OCI-LY7 (cell line): ENCODE measurements around the gene KRTAP11-1. TPM values are rescaled to one million over a fixed set of nuclear protein-coding genes. Genes with fewer than 3 reads are reported as not detected.

Source experiments
- BruUV-seq: library from RNA; stranded (reverse); fragments of 400-500 nt; replicated peaks from 2 replicates; lab custom pipeline; 2021; lab: Mats Ljungman, UMichigan
- CTCF ChIA-PET: fragments of 300-600 bp; sonication (Branson Sonifier 250); formaldehyde crosslinking; loops from one replicate; lab custom pipeline; 2022; ENCODE audit warnings: antibody characterized with exemption; ENCODE audit not compliant: unreplicated experiment; lab: Charles Lee
- POLR2A ChIA-PET: fragments of 300-600 bp; sonication (Branson Sonifier 250); formaldehyde crosslinking; loops from one replicate; lab custom pipeline; 2022; ENCODE audit warnings: antibody characterized with exemption; lab: Charles Lee
- DNase-seq: peaks from one replicate; pipeline ENCODE4 v3.0.0-alpha.2; 2015; ENCODE audit warnings: low spot score
- H2AFZ ChIP-seq: fragments of 200-600 bp; sonication (generic), shearing (Covaris generic); 2 replicates; pipeline ENCODE4 v1.6.1; 2014; ENCODE audit warnings: mild to moderate bottlenecking, antibody characterized with exemption, low read length, moderate library complexity
- H3K27ac ChIP-seq: fragments of 200-600 bp; sonication (generic); 2 replicates; pipeline ENCODE4 v1.5.1; 2014; ENCODE audit warnings: mixed run types, low read depth, mild to moderate bottlenecking, moderate library complexity, low read length, inconsistent platforms; ENCODE audit not compliant: poor library complexity, severe bottlenecking
- H3K36me3 ChIP-seq: fragments of 200-600 bp; sonication (generic); 2 replicates; pipeline ENCODE4 v1.6.1; 2014; ENCODE audit warnings: mild to moderate bottlenecking, antibody characterized with exemption, low read length, moderate library complexity, mixed read lengths; ENCODE audit not compliant: insufficient read depth
- H3K4me1 ChIP-seq: fragments of 200-600 bp; sonication (generic); 2 replicates; pipeline ENCODE4 v1.5.1; 2014; ENCODE audit warnings: mild to moderate bottlenecking, low read length; ENCODE audit not compliant: insufficient read depth, poor library complexity, severe bottlenecking
- H3K4me2 ChIP-seq: fragments of 200-600 bp; sonication (generic); 2 replicates; pipeline ENCODE4 v1.6.1; 2014; ENCODE audit warnings: mild to moderate bottlenecking, low read length
- H3K4me3 ChIP-seq: fragments of 200-600 bp; sonication (generic); 2 replicates; pipeline ENCODE4 v1.5.1; 2014; ENCODE audit warnings: mild to moderate bottlenecking, low read depth, low read length; ENCODE audit not compliant: poor library complexity, severe bottlenecking
- H3K79me2 ChIP-seq: fragments of 200-600 bp; sonication (generic); 2 replicates; pipeline ENCODE4 v1.6.1; 2016; ENCODE audit warnings: low read depth, mild to moderate bottlenecking, low read length, moderate library complexity, mixed read lengths; ENCODE audit not compliant: insufficient read depth
- H3K9me2 ChIP-seq: fragments of 200-600 bp; sonication (generic); 2 replicates; pipeline ENCODE4 v1.6.1; 2016; ENCODE audit warnings: mild to moderate bottlenecking, low read length, mixed read lengths; ENCODE audit not compliant: insufficient read depth
- H3K9me3 ChIP-seq: fragments of 200-600 bp; sonication (generic); 2 replicates; pipeline ENCODE4 v1.6.1; 2014; ENCODE audit warnings: mild to moderate bottlenecking, mixed run types, low read length, mixed read lengths
- H4K20me1 ChIP-seq: fragments of 200-600 bp; sonication (generic); 2 replicates; pipeline ENCODE4 v1.6.1; 2014; ENCODE audit warnings: mild to moderate bottlenecking, antibody characterized with exemption, low read length, moderate library complexity, mixed read lengths; ENCODE audit not compliant: insufficient read depth
- CTCF ChIP-seq: fragments of 200-600 bp; sonication (generic); conservative IDR thresholded peaks from 2 replicates; pipeline ENCODE4 v1.5.1; 2014; ENCODE audit warnings: mild to moderate bottlenecking, antibody characterized with exemption, low read length, moderate library complexity, mixed read lengths
- EZH2phosphoT487 ChIP-seq: fragments of 200-600 bp; sonication (generic); IDR thresholded peaks from 2 replicates; pipeline ENCODE4 v1.6.1; 2018; ENCODE audit warnings: low read depth, borderline replicate concordance, mild to moderate bottlenecking, mixed run types, antibody characterized with exemption, low read length, moderate library complexity, mixed read lengths
- intact Hi-C: fragments of 100-400 bp; cut with micrococcal nuclease; formaldehyde crosslinking; loops from one replicate; pipeline ENCODE4 v1.10.0; 2022; ENCODE audit not compliant: unreplicated experiment
- total RNA-seq, 2 experiments: library from RNA; depleted of rRNA in 1 of 2; stranded (reverse); fragments of >200 nt in 1 of 2; shearing (Covaris generic) in 1 of 2; gene quantifications; 2 replicates each; pipeline ENCODE4 v1.2.3, GENCODE V29; 2014 to 2022

KRTAP11-1 gene
- total RNA-seq, 2 experiments from 2014 or later, result not detected

GRCh38 chr21:30880914-30881313 lies 466 bp downstream of the KRTAP11-1 start:
- TF ChIP-seq CTCF (no peak), EZH2phosphoT487 (no peak)
- H2AFZ ChIP-seq, result no peak overlapping the region
- no peaks in the 10 kb centered on the region for H3K9me3 ChIP-seq
- POLR2A ChIA-PET, result interaction anchor here (0.6 to 1.2 kb wide), 2 partner anchors 16 to 189 kb away, joined by 3 read pairs; no protein-coding TSS in a partner anchor
- no peak for DNase-seq
- intact Hi-C loops, result no loop called here
- no peak overlapping the region for H3K4me2 ChIP-seq
- no peaks in the 10 kb centered on the region for H3K9me2 ChIP-seq
- no peak overlapping the region for H3K27ac ChIP-seq
- CTCF ChIA-PET, result no interaction called here
- no TSS peak for BruUV-seq
- H4K20me1 ChIP-seq, result no peaks in the 10 kb centered on the region
- no peaks in the 10 kb centered on the region for H3K36me3 ChIP-seq
- no peaks in the 10 kb centered on the region for H3K79me2 ChIP-seq
- no peaks in the 10 kb centered on the region for H3K4me1 ChIP-seq
- H3K4me3 ChIP-seq, result no peak overlapping the region

GRCh38 chr21:30874526-30874925 lies 6.9 kb downstream of the KRTAP11-1 start:
- Histone ChIP-seq H3K79me2 (no peaks in the 10 kb centered on the region), H3K4me1 (no peaks in the 10 kb centered on the region), H3K27ac (no peak overlapping the region), H2AFZ (no peak overlapping the region), H3K4me3 (no peak overlapping the region), H4K20me1 (no peaks in the 10 kb centered on the region), H3K36me3 (no peaks in the 10 kb centered on the region), H3K4me2 (no peak overlapping the region), H3K9me3 (no peaks in the 10 kb centered on the region), H3K9me2 (no peaks in the 10 kb centered on the region)
- TF ChIP-seq CTCF (no peak), EZH2phosphoT487 (no peak)
- ChIA-PET POLR2A (interaction anchor here (0.7 to 1.0 kb wide), 2 partner anchors 8 to 17 kb away, joined by 4 read pairs; no protein-coding TSS in a partner anchor), CTCF (no interaction called here)
- DNase-seq, result no peak
- intact Hi-C loops, result no loop called here
- BruUV-seq, result no TSS peak

- H3K9me2 ChIP-seq, result no peaks in the 10 kb centered on the region
- no TSS peak for BruUV-seq
- H2AFZ ChIP-seq, result no peak overlapping the region
- intact Hi-C loops, result no loop called here
- no peaks in the 10 kb centered on the region for H3K36me3 ChIP-seq
- POLR2A ChIA-PET, result no interaction called here
- no peak for DNase-seq
- no peaks in the 10 kb centered on the region for H3K79me2 ChIP-seq
- H3K4me3 ChIP-seq, result no peak overlapping the region
- H3K4me2 ChIP-seq, result no peak overlapping the region
- H3K9me3 ChIP-seq, result no peaks in the 10 kb centered on the region
- TF ChIP-seq EZH2phosphoT487, result no peak
- TF ChIP-seq CTCF, result no peak
- H3K4me1 ChIP-seq, result no peaks in the 10 kb centered on the region
- no peaks in the 10 kb centered on the region for H4K20me1 ChIP-seq
- H3K27ac ChIP-seq, result no peak overlapping the region
- CTCF ChIA-PET, result no interaction called here
These were observed 33.5 kb downstream of the KRTAP11-1 start for GRCh38 chr21:30847627-30848500.
